Adrenal gland (tissue), 12 donors: Measurements from ENCODE around the gene CLK2. TPM values are rescaled to one million over a fixed set of nuclear protein-coding genes. Genes with fewer than 3 reads are reported as not detected.

Experiments used
- DNase-seq, 7 donors: peaks; one replicate each; pipeline ENCODE4 v3.0.0-alpha.2; 2019 to 2020
- H3K27ac ChIP-seq, 5 donors: fragments of 200-600 bp; sonication (generic) in 4 of 5; 1 replicate in 3 of 5; 2 replicates in 2 of 5; pipeline versions ENCODE4 v1.5.1 to v1.8.0; 2016 to 2020; ENCODE audit warnings: mild to moderate bottlenecking in 1 of 5
- H3K27me3 ChIP-seq: fragments of 200-600 bp; 2 replicates; pipeline ENCODE4 v1.8.0; 2021
- H3K36me3 ChIP-seq, 2 donors: fragments of 200-600 bp; replicated peaks in 1 of 2; 1 replicate in 1 of 2; 2 replicates in 1 of 2; pipeline versions ENCODE4 v1.5.1 to v1.8.0; 2018 to 2022
- H3K4me1 ChIP-seq, 2 donors: fragments of 200-600 bp; replicated peaks in 1 of 2; 1 replicate in 1 of 2; 2 replicates in 1 of 2; pipeline versions ENCODE4 v1.5.1 to v1.8.0; 2018 to 2021
- H3K4me3 ChIP-seq, 4 donors: fragments of 200-600 bp; sonication (generic) in 3 of 4; one replicate each; pipeline ENCODE4 v1.5.1; 2016 to 2018
- H3K9me3 ChIP-seq, 3 donors: fragments of 200-600 bp; sonication (generic) in 1 of 3; replicated peaks in 1 of 3; 1 replicate in 2 of 3; 2 replicates in 1 of 3; pipeline versions ENCODE4 v1.5.1 to v1.8.0; 2016 to 2021
- POLR2A ChIP-seq, 2 donors: fragments of 450-650 bp; IDR thresholded peaks; one replicate each; pipeline ENCODE4 v1.6.1; 2017; ENCODE audit warnings: antibody characterized with exemption in 2 of 2, mild to moderate bottlenecking in 2 of 2, moderate library complexity in 1 of 2
- WGBS, 4 donors: extraction: QIAGEN DNeasy Blood & Tissue Kit in 2 of 4; methylation state at CpG; one replicate each; pipeline versions ENCODE4 v1.1.5 to v1.1.7; 2013 to 2017; 5-methylcytosine and 5-hydroxymethylcytosine counted together
- intact Hi-C, 2 donors: fragments of 100-400 bp; cut with DNase I; formaldehyde crosslinking; loops; one replicate each; pipeline versions ENCODE4 v1.14.1 to v1.15.0; 2022 to 2023
- polyA plus RNA-seq, 3 donors: library from polyadenylated mRNA; stranded (reverse); fragments of 200-250 nt in 2 of 3; fragments of 350-450 nt in 1 of 3; fragmentation: Illumina TruSeq in 1 of 3; extraction: RNeasy Lipid Tissue Mini Kit (QIAGEN cat#74804) in 1 of 3; gene quantifications; one replicate each; pipeline ENCODE4 v1.2.3, GENCODE V29; 2013 to 2014
- total RNA-seq, 9 donors: library from RNA; depleted of rRNA in 4 of 9; stranded (reverse); fragments of >200 nt in 4 of 9; fragments of 120-200 nt in 1 of 9; fragmentation: NEBNext Ultra II Directional in 1 of 9; extraction: Animal tissue kit (Norgen Biotek cat#: 25700) in 1 of 9; gene quantifications; one replicate each; pipeline versions ENCODE4 v1.1.0 to v1.2.4, GENCODE V29; 2013 to 2023
- TF ChIP-seq, protein P1 (sequence below), 6 experiments: fragments of 450-650 bp in 4 of 6; fragments of 200-600 bp in 2 of 6; sonication (generic) in 1 of 6; IDR thresholded peaks; 1 replicate in 5 of 6; 2 replicates in 1 of 6; pipeline versions ENCODE4 v1.5.1 to v1.8.0; 2016 to 2021; ENCODE audit warnings: antibody characterized with exemption in 6 of 6, mild to moderate bottlenecking in 2 of 6, moderate library complexity in 1 of 6
- donor health status: healthy with polysubstance abuse.
- donor health status: Bipolar disorder and iron deficiency.
- donor health status: DM: yes; HTN: yes; CAD: no.
- donor health status: DM: no; HTN: no; CAD: no.
- donor health status: DM: no; HTN: no; CAD: no.
- donor health status: DM: yes; HTN: yes; CAD: no.

Gene CLK2
- total and polyA plus RNA-seq, 12 donors: 10.7 to 162 (median 54.9) TPM

DNA sequence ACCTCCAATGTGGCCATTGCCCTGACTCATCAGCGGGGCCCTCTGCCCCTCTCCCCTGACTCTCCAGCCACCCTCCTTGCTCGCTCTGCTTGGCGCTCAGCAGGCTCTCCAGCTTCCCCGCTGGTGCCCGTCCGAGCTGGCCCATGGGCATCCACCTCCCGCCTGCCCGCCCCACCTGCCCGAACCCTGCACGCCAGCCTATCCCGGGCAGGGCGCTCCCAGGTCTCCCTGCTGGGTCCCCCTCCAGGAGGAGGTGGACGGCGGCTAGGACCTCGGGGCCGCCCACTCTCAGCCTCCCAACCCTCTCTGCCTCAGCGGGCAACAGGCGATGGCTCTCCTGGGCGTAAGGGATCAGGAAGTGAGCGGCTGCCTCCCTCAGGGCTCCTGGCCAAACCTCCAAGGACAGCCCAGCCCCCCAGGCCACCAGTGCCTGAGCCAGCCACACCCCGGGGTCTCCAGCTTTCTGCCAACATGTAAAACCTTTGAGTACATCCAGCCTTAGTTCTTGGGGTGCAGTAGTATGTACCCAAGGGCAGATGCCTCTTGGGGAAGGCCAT is 14.8 kb upstream of the CLK2 start:
- H3K36me3 ChIP-seq: no peaks in the 10 kb centered on the region
- WGBS, 4 donors: 73 to 95% (median 92%) methylated on average over 3 to 21 of the region's 21 CpGs
- no peaks in the 10 kb centered on the region for H3K9me3 ChIP-seq
- H3K27ac ChIP-seq: no peak overlapping the region
- DNase-seq: no peak
- TF ChIP-seq, protein P1, sequence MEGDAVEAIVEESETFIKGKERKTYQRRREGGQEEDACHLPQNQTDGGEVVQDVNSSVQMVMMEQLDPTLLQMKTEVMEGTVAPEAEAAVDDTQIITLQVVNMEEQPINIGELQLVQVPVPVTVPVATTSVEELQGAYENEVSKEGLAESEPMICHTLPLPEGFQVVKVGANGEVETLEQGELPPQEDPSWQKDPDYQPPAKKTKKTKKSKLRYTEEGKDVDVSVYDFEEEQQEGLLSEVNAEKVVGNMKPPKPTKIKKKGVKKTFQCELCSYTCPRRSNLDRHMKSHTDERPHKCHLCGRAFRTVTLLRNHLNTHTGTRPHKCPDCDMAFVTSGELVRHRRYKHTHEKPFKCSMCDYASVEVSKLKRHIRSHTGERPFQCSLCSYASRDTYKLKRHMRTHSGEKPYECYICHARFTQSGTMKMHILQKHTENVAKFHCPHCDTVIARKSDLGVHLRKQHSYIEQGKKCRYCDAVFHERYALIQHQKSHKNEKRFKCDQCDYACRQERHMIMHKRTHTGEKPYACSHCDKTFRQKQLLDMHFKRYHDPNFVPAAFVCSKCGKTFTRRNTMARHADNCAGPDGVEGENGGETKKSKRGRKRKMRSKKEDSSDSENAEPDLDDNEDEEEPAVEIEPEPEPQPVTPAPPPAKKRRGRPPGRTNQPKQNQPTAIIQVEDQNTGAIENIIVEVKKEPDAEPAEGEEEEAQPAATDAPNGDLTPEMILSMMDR (IDR thresholded peaks at IDR 0.05): no peak
- TF ChIP-seq POLR2A (IDR thresholded peaks at IDR 0.05): no peak
- intact Hi-C loops: no loop called here
- no peak overlapping the region for H3K4me3 ChIP-seq
- no peaks in the 10 kb centered on the region for H3K27me3 ChIP-seq
- H3K4me1 ChIP-seq: no peaks in the 10 kb centered on the region

DNA sequence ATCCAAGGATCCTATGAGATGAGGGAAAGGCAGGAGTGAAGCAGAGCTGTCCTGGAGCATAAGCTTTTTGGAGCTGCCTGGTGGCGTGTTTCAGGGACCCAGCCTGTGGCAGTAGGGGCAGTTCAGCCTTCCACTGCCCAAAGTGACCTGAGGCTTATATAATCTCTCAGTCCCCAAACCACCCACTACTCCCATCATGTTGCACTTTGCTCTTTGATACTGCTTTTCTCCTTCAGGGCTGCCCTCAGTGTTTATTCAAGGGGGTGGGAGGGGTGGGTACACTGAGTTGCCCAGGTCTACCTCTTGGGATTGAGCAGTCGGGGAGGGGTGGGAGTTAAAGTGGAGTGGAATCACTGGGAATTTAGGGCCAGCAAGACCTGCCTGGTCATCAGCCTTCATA is 13.2 kb upstream of the CLK2 start:
- DNase-seq: no peak
- Histone ChIP-seq H3K9me3 (no peaks in the 10 kb centered on the region), H3K36me3 (no peaks in the 10 kb centered on the region), H3K27ac (no peak overlapping the region), H3K4me3 (no peak overlapping the region), H3K4me1 (no peaks in the 10 kb centered on the region), H3K27me3 (no peaks in the 10 kb centered on the region)
- WGBS, 4 donors: 96 to 100% (median 100%) methylated on average over 2 of the region's 2 CpGs
- TF ChIP-seq POLR2A (IDR thresholded peaks at IDR 0.05): no peak
- TF ChIP-seq, protein P1 (IDR thresholded peaks at IDR 0.05): no peak
- intact Hi-C loops: no loop called here

DNA sequence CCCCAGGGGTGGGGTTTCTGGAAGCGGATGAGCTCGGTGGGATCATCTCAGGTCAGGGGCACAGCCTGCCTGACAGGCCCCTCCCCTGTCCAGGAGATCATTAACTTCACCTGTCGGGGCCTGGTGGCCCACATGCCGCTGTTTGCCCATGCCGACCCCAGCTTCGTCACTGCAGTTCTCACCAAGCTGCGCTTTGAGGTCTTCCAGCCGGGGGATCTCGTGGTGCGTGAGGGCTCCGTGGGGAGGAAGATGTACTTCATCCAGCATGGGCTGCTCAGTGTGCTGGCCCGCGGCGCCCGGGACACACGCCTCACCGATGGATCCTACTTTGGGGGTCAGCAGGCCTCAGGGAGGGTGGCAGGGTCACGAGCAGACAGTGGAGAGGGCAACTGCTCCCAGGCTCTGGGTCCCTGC is 12.3 kb upstream of the CLK2 start:
- H3K36me3 ChIP-seq: no peaks in the 10 kb centered on the region
- 89 to 93% (median 91%) methylated on average over 2 to 18 of the region's 18 CpGs for WGBS, 4 donors

DNA sequence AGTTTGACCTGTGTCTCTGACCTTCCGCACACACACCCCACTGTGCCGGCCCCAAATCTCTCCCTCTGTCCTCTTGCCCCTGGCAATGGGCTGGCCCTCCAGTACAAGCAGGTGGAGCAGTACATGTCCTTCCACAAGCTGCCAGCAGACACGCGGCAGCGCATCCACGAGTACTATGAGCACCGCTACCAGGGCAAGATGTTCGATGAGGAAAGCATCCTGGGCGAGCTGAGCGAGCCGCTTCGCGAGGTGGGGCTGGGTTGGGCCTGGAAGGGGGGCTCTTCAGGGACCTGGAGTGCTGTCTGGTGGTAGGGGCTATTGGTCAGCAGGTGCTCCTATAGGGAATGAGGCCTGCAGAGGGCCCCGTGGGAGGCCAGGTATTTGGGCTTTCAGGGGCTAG is 11.8 kb upstream of the CLK2 start:
- 91 to 96% (median 95%) methylated on average over 7 to 14 of the region's 14 CpGs for WGBS, 4 donors
- H3K4me3 ChIP-seq: no peak overlapping the region
- TF ChIP-seq, protein P1 (IDR thresholded peaks at IDR 0.05): no peak
- TF ChIP-seq POLR2A (IDR thresholded peaks at IDR 0.05): no peak
- no peaks in the 10 kb centered on the region for H3K4me1 ChIP-seq
- intact Hi-C loops: no loop called here
- no peak for DNase-seq
- no peaks in the 10 kb centered on the region for H3K9me3 ChIP-seq
- no peak overlapping the region for H3K27ac ChIP-seq
- H3K36me3 ChIP-seq: no peaks in the 10 kb centered on the region
- no peaks in the 10 kb centered on the region for H3K27me3 ChIP-seq

More for the DNA sequence above, 12.3 kb upstream of the CLK2 start:
- Histone ChIP-seq H3K4me3 (no peak overlapping the region), H3K27me3 (no peaks in the 10 kb centered on the region), H3K27ac (no peak overlapping the region), H3K4me1 (no peaks in the 10 kb centered on the region), H3K9me3 (no peaks in the 10 kb centered on the region)
- no peak for TF ChIP-seq POLR2A (IDR thresholded peaks at IDR 0.05)
- TF ChIP-seq, protein P1 (IDR thresholded peaks at IDR 0.05): no peak
- intact Hi-C loops: no loop called here
- DNase-seq: no peak
